DMS 273 (cell line): ENCODE measurements around the gene NCOA1.
"Not testable (repeated sequence)": the region's sequence is repeated elsewhere in the genome, so short reads cannot be mapped to it uniquely, and the experiment has no call there.

ENCODE experiments used
- DNase-seq: peaks from one replicate; lab custom pipeline; 2025; ENCODE audit not compliant: unreplicated experiment; lab: John Stamatoyannopoulos, UW

Gene NCOA1

DNA sequence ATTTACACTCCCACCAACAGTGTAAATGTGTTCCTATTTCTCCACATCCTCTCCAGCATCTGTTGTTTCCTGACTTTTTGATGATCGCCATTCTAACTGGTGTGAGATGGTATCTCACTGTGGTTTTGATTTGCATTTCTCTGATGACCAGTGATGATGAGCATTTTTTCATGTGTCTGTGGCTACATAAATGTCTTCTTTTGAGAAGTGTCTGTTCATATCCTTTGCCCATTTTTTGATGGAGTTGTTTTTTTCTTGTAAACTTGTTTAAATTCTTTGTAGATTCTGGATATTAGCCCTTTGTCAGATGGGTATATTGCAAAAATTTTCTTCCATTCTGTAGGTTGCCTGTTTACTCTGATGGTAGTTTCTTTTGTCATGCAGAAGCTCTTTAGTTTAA lies 41.0 kb downstream of the NCOA1 start:
- DNase-seq: not testable (repeated sequence)

DNA sequence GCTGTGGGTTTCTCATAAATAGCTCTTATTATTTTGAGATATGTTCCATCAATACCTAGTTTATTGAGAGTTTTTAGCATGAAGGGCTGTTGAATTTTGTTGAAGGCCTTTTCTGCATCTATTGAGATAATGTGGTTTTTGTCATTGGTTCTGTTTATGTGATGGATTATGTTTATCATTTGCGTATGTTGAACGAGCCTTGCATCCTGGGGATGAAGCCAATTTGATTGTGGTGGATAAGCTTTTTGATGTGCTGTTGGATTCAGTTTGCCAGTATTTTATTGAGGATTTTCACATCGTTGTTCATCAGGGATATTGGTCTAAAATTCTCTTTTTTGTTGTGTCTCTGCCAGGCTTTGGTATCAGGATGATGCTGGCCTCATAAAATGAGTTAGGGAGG lies 42.5 kb downstream of the NCOA1 start:
- DNase-seq: not testable (repeated sequence)

DNA sequence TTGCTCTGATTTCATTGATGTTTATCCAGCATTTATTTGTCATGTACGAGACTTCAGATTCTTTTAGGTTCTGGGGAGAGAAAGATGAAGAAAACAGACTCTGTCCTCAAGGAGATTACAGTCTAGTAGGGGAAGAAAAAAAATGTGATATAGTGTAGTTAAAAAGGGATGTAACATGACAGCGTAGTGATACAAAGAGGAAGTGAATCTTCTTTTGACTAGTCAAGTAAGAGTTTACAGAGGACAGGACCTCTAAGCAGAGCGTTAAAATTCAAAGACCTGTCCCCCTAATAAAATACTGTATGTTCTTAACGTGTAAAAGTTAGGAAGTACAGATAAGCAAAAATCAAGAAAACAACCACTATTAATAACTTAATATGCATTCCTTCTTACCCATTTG lies 47.7 kb downstream of the NCOA1 start:
- no peak for DNase-seq

DNA sequence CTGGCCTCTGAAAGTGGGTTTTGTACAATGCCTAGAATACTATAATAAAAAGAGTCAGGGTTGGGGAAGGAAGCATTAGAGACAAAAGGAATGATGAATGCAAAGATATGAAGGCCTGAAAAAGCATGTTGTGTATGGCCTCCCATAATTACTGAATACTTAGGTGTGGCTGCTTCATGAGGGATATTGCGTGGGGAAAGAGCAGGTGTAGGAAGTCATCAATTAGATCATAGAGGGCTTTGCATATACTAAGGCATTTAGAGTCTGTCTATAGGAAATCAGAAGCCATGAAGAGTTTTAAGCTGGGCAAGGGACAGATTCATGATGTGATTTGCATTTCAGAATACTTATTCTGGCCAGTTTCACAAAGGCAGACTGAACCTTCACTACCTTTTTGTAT lies 48.2 kb downstream of the NCOA1 start:
- DNase-seq: no peak

DNA sequence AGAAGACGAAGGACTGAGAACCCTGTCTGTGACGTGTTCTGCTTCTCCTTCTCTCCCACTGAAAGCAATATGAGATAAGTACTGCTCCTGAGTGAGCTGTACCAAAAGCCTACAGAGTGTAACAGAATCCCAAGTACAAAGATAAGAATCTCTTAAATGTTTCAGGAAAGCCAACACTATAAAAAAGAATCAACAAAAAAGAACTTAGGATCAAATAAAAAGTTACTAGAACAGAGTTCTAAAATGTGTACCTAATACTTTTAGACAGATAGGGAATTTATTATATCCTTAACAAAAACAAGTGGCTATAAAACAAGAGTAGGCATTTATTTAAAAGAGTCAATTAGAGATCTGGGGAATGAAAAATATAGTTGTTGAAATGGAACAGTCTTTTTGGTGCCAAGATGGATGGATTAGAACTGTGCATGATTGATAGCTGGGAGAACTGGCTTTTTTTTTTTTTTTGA lies 49.0 kb downstream of the NCOA1 start:
- no peak for DNase-seq

DNA sequence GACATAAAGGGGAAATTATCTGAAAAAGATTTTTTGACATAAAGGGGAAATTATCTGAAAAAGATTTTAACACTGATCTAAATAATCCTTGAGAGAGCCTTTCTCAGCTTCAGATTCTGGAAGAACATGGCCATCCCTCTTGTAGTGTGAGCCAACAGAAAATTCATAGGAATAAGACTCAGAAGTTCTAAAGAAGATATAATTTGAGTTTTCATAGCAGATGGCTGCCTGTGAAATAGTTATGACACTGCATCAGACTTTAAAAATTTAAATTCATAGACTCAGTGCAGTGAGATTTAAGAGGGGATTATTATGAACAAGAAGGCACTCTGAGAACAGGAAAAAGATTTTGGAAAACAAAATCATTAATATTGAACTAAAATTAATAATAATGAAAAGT lies 50.6 kb downstream of the NCOA1 start:
- no peak for DNase-seq

DNA sequence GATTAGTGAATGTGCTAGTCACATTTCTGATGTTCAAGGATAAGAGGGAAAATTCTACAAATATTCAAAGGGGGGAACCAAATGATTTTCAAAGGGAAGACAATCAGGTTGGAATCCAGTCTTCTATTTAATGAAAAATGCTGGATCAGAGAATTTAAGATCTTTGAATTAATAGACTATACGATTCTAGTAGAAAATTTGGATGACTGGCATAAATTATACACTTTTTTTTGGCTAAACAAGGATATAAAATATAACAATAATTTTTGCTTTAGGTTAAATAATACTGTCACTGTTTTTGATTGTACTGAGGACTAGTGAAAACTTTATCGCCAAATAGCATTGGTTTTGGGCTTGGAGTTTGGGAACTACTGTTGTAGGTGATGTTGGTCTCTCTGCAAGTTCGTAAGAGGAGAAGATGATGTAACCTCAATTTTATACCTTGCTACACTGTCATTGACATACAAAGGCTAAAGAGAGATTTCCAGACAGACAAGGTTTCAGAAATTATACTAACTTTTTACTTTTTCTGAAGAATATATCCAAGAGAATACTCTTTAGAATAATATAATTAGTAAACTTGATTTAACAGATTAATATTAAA lies 51.3 kb downstream of the NCOA1 start:
- DNase-seq: no peak

DNA sequence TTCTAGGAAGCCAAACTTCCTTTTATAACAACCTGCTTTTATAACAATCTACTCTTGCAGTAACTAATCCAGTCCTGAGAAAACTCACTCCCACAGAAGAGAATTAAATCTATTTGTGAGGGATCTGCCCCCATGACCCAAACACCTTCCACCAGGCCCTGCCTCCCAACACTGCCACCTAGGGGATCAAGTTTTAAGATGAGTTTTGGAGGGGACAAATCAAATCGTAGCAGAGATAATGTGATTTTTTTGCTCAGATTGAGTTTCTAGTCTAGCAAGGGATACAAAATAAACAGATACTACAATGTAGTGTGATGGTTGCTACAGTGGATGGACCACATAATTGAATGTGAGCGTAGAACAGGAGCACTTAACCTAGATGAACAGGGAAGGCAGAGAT lies 52.2 kb downstream of the NCOA1 start:
- peak; percentile 6 for DNase-seq

DNA sequence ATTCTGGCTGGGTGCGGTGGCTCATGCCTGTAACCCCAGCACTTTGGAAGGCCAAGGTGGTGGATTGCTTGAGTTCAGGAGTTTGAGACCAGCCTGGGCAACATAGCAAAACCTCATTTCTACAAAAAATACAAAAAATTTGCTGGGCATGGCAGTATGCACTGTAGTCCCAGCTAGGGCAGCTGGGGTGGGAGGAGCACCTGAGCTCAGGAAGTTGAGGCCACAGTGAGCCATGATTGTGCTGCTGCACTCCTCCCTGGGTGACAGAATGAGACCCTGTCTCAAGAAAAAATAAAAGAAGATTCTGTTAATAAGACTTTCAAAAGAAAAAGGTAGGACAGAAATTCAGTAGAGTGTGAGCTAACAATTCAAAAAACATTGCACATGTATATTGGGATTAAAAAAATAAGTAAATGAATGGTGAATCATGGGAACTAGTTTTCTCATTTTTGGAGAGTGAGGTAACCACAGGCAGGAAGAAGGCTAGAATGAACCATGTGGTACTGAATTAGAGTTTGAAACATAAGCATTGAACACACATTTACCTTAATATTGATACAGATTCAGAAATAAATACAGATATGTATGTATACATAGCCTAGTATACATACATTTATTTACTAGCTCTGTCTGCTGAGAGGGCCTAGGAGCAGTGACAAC lies 53.5 kb downstream of the NCOA1 start:
- DNase-seq: no peak

DNA sequence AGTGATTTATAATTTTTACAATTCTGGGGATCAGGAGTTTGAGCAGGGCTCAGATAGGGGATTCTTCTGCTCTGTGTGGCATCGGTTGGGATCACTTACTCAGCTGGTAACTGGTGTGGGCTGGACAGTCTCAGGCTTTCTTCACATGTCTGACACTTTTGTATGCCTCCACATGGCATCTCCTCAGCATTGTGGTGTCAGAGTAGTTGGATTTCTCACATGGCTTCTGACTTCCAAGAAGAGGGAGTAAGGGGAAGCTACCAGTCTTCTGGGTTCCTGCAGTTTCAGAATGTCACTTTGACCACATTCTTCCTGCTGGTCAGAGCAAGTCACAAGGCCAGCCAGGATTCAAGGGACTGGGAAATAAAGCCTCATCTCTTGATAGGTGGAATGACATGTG lies 55.6 kb downstream of the NCOA1 start:
- DNase-seq: no peak

DNA sequence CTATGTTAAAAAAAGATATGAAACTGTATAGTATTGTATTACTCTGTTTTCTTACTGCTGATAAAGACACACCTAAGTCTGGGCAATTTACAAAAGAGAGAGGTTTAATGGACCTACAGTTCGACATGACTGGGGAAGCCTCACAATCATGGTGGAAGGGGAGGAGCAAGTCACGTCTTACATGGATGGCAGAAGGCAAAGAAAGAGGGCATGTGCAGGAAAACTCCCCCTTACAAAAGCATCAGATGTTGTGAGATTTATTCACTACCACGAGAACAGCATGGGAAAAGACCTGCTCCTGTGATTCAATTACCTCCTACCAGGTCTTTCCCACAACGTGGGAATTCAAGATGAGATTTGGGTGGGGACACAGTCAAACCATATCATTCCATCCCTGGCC lies 57.0 kb downstream of the NCOA1 start:
- no peak for DNase-seq

DNA sequence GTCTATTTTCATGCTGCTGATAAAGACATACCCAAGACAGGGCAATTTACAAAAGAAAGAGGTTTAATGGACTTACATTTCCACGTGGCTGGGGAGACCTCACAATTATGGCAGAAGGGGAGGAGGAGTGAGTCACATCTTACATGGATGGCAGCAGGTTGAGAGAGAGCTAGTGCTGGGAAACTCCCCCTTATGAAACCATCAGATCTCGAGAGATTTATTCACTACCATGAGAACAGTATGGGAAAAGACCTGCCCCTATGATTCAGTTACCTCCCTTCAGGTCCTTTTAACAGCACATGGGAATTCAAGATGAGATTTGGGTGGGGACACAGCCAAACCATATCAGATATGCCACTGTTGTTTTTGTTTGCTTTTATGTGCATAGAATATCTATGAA lies 59.2 kb downstream of the NCOA1 start:
- DNase-seq: not testable (repeated sequence)

DNA sequence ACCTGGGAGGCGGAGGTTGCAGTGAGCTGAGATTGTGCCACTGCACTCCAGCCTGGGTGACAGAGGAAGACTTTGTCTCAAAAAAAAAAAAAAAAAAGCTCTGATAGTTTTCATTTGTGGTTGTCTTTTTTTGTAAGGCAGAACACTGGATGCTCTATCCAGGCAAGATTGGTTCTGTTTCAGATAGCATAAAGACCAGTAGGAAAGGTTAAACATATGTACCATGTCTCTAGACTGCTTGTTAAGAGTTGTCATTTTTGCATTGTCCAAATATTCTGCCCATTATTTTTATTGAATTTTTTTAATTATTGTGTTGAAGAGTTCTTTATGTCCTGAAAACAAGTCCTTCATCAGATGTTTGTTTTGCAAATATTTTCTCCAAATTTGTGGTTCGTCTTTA lies 60.0 kb downstream of the NCOA1 start:
- DNase-seq: no peak

DNA sequence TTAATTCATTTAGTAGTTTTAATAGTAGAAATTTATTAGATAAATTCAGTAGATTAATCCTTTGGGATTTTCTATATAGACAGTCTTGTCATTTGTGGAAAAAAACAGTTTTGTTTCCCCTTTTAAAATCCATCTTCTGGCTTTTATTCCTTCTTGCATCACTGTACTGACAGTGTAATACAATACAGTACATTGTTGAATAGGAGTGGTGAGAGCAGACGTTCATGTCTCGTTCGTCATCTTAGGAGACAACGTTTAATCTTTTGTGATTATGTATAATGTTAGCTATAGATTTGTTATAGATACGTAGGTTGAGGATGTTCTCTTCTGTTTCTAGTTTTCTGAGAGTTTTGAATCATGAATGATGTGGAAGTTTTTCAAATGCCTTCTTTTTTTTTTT lies 61.8 kb downstream of the NCOA1 start:
- DNase-seq: no peak

DNA sequence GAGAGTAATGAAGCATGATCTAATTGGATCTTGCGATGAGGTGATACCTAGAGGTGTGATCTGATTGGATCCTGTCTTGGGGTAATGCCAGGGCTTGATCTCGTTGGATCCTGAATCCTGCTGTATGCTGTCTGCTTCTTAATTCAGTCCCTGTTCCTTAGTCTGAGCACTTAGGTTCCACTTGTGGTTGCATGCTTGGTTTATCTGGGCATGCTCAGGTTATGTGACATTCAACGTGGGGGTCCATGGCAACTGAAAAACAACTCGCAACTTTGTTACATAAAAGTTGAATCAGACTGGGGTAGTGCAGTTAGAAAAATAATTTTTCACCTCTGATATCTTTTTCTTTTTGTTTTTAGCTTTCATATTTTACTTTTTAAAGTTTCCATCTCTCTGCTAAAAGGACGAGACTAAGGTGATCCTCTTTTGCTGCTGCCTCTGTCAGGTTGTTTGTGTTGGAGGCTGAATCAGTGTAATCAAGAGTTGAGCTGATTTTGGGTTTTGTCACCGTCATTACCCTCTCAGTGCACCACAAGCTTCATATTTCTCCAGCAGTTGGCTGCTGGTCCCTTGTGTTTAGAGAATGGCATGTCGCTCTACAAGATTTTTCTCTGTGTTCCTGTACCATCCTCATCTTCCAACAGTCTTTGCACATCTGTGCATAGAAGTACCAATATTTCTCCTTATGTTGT lies 67.9 kb downstream of the NCOA1 start:
- DNase-seq: no peak

DNA sequence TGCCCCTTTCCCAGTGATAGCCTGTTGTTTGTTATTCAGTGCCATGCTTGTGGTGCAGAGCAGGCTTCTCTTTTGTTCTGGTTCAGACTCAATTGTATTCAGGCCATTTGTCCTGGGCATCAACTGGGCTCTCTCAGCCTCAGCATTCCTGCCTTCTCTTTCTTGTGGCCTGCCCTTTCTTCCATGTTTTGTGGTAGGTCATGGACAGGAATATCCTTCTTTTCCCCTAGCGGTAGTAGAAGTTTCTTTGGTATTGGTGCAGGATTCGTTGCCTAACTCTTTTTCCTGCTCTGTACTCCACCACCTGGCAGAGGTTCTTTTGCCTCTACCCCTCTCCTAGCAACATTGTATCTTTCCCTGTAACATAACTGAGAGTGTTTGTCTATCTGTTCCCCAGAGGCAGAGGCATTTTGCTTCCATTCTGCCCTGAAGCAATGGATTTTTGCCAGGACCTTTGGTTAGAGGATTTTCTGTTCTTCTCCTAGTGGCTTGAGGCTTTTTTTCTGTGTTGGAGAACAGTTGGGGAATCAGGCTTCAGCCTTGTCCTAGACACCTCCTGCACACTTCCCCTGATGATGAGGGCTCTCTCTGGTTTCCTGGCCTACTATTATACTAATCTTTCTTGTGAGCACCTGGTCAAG lies 68.5 kb downstream of the NCOA1 start:
- DNase-seq: peak; percentile 16

DNA sequence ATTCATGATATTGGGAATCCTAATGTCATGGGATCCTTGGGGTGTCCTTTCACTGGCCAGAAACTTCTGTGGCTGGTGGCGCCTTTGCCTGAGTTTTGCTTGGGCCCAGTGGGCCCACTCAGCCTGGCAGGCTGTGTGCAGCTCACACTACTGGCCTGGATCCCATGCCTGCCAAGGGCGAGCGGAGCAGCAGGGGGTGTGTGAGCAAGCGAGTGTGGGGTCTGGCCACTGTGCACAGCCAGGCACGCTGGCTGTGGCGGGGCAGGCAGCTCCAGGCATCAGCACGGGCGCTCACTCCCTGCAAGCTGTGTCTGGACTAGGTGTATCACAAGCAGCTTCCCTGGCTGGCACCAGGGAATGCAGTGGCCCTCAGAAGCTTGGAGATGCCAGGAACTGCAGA lies 74.5 kb downstream of the NCOA1 start:
- DNase-seq: no peak

DNA sequence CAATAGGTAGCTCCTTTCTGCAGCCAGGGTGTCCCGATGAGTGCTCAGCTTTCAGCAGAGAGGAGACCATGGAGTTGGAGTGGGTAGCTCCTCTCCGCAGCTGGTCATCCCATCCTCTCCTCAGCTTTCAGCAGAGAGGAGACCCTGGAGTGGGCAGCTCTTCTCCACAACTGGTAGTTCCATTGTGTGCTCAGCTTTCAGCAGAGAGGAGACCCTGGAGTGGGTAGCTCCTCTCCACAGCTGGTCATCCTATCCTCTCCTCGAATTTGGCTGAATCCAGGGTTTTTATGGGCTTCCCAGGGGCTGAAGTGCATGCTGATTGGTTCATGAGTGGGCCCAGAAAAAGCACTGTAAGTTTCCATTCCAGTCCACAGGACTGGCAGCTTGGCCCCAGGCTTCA lies 75.2 kb downstream of the NCOA1 start:
- DNase-seq: no peak

DNA sequence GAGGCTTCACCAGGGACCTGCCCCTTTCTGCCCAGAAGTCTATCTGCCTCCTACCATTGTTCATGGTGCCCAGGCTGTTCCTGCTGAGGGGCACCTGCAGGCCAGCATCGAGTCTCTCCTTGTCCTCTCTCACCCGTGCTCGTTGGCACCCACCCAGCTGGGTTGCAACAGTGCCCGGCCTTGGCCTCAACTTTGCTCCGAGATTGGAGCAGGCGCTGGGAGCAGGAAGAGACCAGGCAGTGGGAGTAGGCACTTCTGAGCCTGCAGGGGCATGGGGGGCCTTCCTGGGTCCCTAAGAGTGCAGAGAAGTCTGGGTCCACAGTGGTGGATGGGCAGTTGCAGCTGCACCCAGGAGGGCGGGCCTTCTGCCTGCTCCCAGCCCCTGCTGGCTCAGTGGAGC lies 75.6 kb downstream of the NCOA1 start:
- no peak for DNase-seq

DNA sequence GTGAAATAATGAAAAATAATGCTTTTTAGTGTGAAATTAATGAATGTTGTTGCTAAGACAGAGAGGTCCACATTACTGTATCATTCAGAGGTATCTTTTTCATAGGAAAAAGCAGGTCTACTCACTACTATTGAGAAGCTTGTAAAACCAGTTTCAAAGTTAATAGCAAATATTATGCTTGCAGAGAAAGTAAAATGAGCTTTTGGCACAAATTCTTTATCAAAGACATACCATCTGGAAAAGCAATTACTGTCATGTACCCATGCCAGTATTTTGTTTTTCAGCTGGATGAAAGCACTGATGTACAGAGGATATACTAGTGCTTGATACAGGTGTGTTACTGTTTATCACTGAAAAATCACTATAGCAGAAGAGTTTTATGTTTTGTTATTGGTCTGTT lies 77.5 kb downstream of the NCOA1 start:
- DNase-seq: peak; percentile 39

DNA sequence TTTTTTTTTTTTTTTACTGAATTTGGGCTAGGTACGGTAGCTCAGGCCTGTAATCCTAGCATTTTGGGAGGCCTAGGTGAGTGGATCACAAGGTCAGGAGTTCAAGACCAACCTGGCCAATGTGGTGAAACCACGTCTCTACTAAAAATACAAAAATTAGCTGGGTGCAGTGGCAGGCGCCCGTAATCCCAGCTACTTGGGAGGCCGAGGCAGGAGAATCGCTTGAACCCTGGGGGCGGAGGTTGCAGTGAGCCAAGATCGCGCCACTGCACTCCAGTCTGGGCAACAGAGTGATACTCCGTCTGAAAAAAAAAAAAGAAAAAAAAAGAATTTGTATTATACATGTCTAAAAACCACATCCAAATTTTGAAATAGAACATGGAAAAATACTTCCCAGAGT lies 78.5 kb downstream of the NCOA1 start:
- not testable (repeated sequence) for DNase-seq

DNA sequence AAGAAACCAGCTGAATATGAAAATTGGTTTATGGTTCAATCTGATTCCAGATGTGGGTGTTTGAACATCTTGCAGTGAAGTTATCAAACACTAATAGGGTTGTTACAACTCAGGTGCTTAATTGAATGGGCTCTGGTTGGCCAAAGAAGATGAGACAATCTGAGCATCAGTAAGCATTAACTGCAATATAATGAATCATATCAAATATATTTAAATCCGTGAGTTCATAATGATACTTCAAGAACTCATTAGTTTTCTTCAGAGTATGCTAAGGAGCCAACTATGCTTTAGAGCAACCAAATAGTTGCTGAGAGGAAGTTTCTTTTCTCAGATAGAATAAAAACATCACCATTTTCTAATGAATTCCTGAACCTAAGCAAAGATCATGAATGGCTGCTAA lies 79.2 kb downstream of the NCOA1 start:
- no peak for DNase-seq
